AG04449 (cell line): ENCODE results near the gene CSTPP1.
A peak's percentile ranks its signal among the peaks of the same experiment; 100 is the strongest.

Source experiments
- CTCF ChIA-PET: fragments of 350-600 bp; formaldehyde crosslinking; extraction: SDS; loops from one replicate; lab custom pipeline; 2021; ENCODE audit warnings: antibody characterized with exemption; lab: Yijun Ruan, JAX
- POLR2A ChIA-PET: fragments of 400-600, 350-600 bp; formaldehyde crosslinking; extraction: SDS; loops from one replicate; lab custom pipeline; 2020; ENCODE audit warnings: antibody characterized with exemption, inconsistent platforms; lab: Yijun Ruan, JAX
- DNase-seq: peaks from one replicate; pipeline ENCODE4 v3.0.0-alpha.2; 2010; ENCODE audit warnings: low read depth, low spot score
- H3K4me3 ChIP-seq: 2 replicates; pipeline ENCODE4 v1.5.1; 2011; ENCODE audit warnings: low read depth, mild to moderate bottlenecking, control low read depth, low read length
- CTCF ChIP-seq: IDR thresholded peaks from one replicate; pipeline ENCODE4 v1.5.1; 2011; ENCODE audit warnings: mild to moderate bottlenecking, moderate library complexity, low read length, control low read depth, inconsistent platforms; ENCODE audit not compliant: insufficient read depth; ENCODE audit errors: missing control alignments

CSTPP1 gene

GRCh38 chr11:46914910-46915309, 21.7 kb upstream of the CSTPP1 start:
- DNase-seq = no peak
- POLR2A ChIA-PET = no interaction called here
- CTCF ChIA-PET = interaction anchor here (1.0 to 6.1 kb wide), 5 partner anchors 19 to 249 kb away, joined by 3 to 115 read pairs (median 6); no protein-coding TSS in a partner anchor
- no peak overlapping the region for H3K4me3 ChIP-seq
- no peak for TF ChIP-seq CTCF

GRCh38 chr11:46916286-46917108, 20.1 kb upstream of the CSTPP1 start:
- ChIA-PET POLR2A (interaction anchor here (0.6 to 1.2 kb wide), 2 partner anchors 20 to 81 kb away, joined by 3 to 5 read pairs; partner anchors contain the start of gene CSTPP1), CTCF (interaction anchor here (0.6 to 6.1 kb wide), 28 partner anchors 9 to 438 kb away, joined by 3 to 115 read pairs (median 4); partner anchors contain the start of gene CSTPP1)
- TF ChIP-seq CTCF = peak; percentile 5
- DNase-seq = no peak
- H3K4me3 ChIP-seq = peak overlapping the region; percentile 64

GRCh38 chr11:46917109-46917761, 19.3 kb upstream of the CSTPP1 start:
- POLR2A ChIA-PET = interaction anchor here (0.6 to 1.2 kb wide), 2 partner anchors 19 to 388 kb away, joined by 3 to 5 read pairs; partner anchors contain the start of gene CSTPP1
- H3K4me3 ChIP-seq = peak overlapping the region; percentile 64
- CTCF ChIA-PET = interaction anchor here (0.8 to 6.1 kb wide), 23 partner anchors 8 to 438 kb away, joined by 3 to 115 read pairs (median 4); partner anchors contain the start of gene CSTPP1
- no peak for DNase-seq
- no peak for TF ChIP-seq CTCF

- ChIA-PET POLR2A (interaction anchor here (0.6 kb wide), 1 partner anchor 388 kb away, joined by 3 read pairs; no protein-coding TSS in a partner anchor), CTCF (interaction anchor here (1.3 to 6.1 kb wide), 6 partner anchors 19 to 245 kb away, joined by 3 to 115 read pairs (median 4); partner anchors contain the start of gene CSTPP1)
- no peak for DNase-seq
- peak overlapping the region; percentile 64 for H3K4me3 ChIP-seq
- no peak for TF ChIP-seq CTCF
Observed at GRCh38 chr11:46917762-46918082, 18.8 kb upstream of the CSTPP1 start.

- no peak for TF ChIP-seq CTCF
- CTCF ChIA-PET = interaction anchor here (0.5 to 6.1 kb wide), 10 partner anchors 7 to 244 kb away, joined by 3 to 115 read pairs (median 6); partner anchors contain the start of gene CSTPP1
- DNase-seq = no peak
- H3K4me3 ChIP-seq = peak within 1 kb of the TSS; percentile 64
- POLR2A ChIA-PET = no interaction called here
Observed at GRCh38 chr11:46918083-46918787, 18.3 kb upstream of the CSTPP1 start, which contains the start of gene LRP4. Gene LRP4 (minus strand): TSS chr11:46918550. CDS start chr11:46918379, 171 bp downstream.
